Middle frontal gyrus (tissue), 1 donor: ENCODE data around the gene TNFRSF11A.

Experiments used
- DNase-seq: peaks from one replicate; pipeline ENCODE4 v3.0.0-alpha.2; 2015; ENCODE audit warnings: low spot score; ENCODE audit errors: extremely low spot score

The TNFRSF11A gene

DNA sequence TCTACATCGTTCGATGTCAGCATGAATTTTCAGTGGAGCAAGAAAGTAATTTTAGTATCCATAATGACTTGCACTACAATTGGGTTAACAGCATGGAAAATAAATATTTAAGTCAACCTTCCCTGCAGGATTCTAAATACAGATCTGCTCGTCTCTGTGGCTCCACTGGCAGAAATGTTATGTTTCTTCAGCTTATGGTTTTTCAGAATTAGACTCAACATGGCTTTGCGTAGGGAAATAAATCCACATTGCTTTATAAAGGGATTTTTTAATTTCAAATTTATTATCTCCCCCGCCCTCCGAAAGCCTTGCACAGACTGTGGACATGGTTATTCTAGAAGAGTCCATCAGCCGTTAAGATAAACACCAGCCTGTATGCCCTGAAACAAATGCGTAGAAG lies 18.2 kb downstream of the TNFRSF11A start:
- DNase-seq, result no peak

DNA sequence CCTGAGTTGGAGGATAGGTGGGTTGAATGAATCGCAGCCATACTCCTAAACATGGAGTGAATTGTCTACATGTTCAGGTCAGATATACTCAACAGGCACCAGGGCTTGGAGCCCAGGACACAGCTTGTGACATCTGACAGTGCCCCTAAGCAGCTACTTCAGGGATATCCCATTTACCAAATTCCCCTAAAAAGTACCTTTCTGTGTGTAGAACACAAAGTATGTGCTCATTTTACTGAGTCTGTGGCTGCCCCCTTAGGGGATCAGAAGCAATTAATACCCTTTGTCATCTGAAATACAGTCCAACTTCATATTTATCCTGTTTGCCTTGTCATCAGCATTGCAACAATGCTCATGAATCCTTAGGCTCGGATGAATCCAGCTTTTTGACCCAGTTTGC lies 20.8 kb downstream of the TNFRSF11A start:
- DNase-seq, result no peak

DNA sequence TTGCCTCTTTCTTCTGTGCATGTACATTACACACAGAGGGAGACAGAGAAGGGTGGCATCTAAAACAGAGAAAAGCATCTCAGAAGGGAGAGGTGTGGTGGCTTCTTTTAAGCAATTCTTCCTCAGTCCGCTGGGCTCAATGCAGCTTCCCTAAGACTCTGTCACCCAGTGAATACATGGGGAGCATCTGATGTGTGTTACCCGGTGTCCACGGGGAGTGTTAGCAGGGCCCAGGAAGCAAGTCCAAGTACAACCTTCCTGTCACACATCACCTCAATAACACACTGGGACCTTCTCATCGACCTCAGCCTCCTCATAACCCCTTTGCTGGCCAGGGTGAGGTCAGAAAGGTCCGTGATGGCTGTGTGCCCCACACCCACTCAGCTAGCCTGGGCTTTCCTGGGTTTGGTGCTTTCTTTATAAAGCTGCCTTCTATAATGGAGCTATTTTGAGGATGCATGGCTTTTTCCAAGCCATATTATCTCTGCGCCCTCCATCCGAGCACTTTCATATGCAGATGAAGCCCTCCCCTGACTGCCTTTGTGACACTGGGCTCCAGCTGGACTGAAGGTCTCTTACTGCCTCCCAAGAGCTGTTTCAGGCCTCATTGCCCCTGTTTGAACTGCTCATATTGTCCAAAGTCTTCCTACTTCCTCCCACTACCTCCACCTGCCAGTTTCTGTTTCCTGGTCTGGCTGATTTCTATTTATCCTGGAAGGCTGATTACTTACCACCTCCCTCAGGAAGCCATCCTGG lies 21.4 kb downstream of the TNFRSF11A start:
- DNase-seq, result no peak

DNA sequence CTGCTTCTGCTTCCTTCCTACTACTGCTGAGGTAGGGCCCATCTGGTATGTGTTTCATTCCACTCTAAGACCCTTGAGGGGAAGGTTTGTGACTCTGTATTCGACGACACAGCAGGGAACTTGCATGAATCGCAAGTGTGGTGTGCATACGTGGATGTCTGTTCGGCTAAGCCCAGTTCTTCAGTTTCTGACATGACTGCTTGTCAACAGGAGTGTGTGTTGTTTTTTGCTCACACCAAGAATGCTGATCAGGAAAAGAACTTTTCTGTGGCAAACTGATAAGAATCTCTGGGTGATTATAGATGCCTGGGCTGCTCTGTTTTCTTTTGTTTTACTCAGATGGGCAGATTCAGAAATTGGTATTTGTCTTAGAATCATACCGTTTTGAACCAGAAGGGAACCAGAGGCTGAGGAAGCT lies 22.0 kb downstream of the TNFRSF11A start:
- DNase-seq, result no peak

DNA sequence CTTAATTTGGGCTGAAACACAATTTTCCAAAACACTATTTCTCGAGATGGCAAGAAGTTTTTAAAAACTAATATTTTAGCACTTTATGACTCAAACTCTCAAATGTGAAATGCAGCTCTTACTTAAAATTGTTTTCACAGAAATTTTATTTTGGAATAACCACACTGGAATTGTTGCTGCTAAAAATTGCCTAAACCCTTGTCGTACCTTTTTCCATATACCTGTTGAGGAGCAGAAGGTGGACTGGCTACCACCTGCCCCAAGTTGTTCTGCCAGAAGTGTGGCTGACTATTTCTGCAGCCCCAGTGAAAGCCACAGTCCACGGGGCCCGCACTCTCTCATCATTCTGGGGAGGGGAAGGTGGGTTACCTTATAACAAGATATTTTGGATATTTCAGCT lies 23.4 kb downstream of the TNFRSF11A start:
- no peak for DNase-seq

DNA sequence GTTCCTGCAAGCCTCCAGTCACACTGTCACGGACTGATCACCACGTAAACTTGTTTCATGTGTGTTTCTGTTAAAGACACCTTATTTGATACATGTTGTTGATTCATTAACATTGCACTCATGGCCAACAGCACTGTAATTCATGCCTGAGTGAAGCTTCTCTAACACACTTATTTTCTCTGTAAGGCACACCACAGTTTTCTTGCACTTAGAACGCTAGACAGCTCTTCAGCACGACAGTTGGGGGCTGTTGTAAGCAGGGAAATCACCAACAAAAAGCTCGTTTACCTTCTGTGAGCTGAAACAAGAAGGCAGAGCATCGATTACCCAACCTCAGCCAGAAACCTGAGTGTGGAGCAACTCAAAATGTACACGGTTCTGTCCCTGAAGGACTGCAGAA lies 28.1 kb downstream of the TNFRSF11A start:
- DNase-seq, result no peak

DNA sequence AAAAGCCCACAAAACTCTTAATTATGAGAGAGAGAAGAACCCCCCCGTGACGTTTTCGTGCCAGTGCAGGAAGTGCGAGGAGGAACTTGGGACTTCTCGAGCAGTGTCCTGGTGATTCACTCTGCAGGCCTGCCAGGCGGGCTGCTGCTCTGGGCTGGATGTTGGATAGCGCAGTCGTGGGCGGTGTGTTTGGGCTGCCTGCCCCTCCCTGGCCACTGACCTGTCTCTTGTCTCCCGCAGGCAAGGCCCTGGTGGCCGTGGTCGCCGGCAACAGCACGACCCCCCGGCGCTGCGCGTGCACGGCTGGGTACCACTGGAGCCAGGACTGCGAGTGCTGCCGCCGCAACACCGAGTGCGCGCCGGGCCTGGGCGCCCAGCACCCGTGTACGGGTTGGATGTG lies 29.0 kb downstream of the TNFRSF11A start:
- no peak for DNase-seq

DNA sequence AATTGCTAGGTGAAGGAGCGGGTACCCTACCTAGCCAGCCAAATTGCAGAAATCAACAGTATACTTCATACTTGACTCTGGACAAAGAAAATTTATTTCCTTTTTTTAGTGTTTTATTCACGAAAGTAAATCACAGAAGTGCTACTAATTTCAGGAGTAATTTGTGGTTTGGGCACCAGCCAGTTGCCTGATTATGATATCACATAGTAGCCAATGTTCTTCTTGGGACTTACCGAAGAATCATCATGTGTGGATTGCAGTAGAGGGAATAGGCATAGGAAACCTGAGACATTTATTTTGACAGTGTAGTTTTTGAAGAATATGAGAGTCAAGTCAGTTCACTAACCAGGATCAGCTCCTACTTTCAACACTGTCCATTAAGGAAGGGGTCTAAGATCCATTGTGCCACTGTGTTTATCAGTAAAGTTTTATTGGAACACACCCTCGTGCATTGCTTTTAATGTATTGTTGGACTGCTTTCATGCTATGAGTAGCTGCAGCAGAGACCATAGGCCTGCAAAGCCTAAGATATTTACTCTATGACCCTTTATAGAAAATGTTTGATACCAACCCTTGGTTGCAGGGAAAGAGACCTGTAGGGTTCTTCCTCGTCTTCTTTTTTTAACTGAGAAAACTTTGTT lies 32.1 kb downstream of the TNFRSF11A start:
- DNase-seq, result no peak

DNA sequence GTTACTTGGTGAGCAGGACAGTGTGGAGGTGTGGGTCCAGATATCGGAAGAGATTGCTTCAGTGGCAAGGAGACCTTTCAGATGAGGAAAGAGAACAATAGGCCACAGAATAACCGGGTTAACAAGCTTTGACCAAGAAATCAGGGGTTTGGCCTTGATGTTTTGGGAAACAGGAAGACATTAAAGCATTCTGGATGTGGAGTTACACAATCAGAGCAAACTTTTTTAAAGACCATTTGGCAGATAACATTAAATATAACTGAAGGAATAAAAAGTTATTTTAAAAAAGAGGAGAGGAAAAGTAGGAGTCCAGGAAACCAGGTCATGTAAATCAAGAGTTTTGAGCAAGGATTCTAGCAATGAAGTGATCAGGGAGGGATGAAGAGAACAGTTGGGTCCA lies 35.7 kb downstream of the TNFRSF11A start:
- DNase-seq, result no peak

DNA sequence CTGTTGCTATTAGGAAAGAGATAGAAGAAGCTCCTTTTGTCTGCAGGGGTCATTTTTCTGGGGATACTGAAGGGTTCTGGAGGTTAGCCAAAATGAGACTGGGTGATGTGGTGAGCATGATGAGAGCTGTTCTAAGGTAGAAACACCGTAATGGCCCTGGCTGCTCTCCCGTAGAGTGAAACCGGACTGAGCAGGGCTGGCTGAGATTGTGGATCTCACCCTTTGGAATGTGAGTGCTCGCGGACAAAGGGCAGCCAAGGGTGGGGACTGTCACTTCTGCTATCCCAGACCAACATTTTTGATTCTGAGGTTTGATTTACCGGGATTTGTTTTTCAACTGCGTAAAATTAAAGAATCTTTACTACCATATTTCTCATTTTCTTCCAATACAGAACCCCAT lies 36.2 kb downstream of the TNFRSF11A start:
- DNase-seq, result no peak

DNA sequence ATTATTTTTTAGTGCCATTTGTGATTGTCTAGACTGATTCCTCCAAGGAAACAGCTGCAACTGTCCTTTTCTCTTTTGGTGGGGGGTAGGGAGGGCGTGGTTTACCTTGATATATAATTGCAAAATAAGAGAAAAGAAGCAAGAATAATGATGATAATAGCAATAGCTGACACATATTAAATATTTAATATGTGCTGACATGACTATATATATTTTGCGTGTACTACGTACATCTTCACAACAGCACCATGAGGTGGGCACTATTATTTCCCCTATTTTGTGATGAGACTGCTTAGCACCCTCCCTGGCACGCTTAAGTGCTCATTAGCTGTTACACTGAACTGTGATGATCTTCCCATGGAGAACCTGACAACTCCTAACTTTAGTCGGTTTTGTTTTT lies 39.4 kb downstream of the TNFRSF11A start:
- DNase-seq, result no peak

DNA sequence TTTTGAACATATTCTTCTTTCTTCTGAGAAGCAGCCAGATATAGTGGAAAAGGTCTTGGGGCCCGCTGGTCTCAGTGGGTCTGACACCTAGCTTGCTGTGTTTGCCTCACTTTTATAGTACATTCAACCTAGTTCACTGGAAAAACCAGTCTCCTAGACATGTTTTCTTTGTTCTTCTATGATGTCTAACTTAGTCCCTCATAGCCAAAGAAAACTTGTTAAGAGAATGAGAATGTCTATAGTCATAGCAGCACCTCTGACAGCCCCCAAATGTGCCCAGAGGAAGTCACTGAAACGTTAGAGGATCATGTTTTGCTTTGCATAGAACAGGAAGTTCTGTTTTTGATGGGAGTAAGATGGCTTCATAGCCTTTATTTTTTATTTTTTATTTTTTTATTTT lies 40.3 kb downstream of the TNFRSF11A start:
- no peak for DNase-seq

DNA sequence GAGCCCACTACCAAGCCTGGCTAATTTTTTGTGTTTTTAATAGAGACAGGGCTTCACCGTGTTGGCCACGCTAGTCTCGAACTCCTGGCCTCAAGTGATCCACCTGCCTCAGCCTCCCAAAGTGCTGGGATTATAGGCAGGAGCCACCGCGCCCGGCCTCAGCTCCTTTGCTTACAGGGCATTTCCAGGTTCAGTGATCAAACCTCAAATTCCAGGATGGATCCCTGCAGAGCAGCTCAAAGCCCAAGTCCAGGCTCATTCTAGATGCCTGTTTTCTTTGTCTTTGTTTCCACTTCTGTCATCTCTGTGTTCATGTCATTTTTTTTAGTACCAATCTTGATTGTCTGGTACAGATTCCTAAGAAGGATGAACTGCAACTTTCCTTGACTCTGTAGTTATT lies 41.9 kb downstream of the TNFRSF11A start:
- DNase-seq, result no peak

DNA sequence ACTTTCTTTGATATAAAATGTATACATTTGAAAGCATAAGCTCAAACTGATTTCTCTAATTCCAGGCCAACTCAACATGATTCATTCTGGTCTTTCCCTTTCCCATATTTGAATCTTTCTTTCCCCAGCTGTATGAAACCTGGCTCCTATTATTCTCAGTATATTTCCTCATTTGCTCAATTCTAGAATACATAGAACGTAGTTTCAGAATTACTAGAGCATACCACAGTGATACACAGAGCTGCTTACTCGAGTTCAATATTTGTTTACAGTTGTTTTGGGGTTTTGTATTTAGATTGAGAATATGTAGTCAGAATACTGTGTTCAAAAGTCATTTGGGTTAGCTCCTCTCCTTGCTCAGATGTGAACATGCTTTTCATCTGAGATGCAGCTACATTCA lies 43.0 kb downstream of the TNFRSF11A start:
- no peak for DNase-seq

DNA sequence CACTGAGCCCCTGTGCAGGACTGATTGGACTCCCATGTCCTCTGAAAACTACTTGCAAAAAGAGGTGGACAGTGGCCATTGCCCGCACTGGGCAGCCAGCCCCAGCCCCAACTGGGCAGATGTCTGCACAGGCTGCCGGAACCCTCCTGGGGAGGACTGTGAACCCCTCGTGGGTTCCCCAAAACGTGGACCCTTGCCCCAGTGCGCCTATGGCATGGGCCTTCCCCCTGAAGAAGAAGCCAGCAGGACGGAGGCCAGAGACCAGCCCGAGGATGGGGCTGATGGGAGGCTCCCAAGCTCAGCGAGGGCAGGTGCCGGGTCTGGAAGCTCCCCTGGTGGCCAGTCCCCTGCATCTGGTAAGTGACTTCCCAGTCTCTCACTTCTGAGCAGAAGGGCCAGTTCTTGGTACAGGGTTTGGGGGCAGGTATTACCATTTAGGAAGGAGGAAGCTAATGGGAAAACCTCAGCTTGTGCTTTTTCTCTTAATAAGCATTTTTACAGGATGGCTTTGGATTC lies 44.1 kb downstream of the TNFRSF11A start:
- no peak for DNase-seq

DNA sequence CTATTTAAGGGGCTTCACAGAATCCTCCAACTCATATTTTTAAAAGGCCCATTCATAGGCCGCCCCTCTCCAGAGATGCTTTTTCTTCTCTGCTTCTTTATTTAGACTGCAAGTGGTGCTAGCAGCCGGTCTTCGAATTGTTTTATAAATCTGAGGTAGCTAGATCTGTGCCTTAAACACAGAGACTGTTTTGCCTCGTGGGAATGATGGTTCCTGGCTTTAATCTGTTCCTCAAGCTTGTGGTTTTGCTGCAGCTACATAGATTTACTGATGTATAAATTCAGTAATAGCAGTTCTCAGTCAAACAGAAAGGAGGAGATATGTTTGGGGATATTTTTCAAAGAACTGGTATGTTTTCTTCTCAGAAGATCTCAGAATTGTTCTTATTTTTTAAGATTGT lies 45.3 kb downstream of the TNFRSF11A start:
- no peak for DNase-seq

DNA sequence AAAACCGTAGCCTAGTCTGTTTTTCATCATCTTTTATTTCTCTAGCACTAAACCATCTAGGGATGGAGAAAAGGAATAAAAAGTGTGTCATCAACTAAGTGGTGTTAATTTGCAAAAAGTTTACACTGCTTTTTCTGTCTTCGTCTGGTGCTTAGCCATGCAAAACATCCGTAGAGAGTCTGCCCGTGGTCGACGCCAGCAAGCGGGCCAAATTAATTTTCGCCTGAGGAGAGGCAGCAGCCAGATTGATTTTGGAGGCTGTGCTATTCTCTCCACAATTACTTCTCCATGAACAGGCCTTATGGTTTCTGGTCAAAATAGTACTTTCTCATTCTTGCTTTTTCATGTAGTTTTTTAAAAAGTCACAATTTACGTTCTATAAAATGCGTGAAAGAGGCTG lies 46.3 kb downstream of the TNFRSF11A start:
- no peak for DNase-seq

DNA sequence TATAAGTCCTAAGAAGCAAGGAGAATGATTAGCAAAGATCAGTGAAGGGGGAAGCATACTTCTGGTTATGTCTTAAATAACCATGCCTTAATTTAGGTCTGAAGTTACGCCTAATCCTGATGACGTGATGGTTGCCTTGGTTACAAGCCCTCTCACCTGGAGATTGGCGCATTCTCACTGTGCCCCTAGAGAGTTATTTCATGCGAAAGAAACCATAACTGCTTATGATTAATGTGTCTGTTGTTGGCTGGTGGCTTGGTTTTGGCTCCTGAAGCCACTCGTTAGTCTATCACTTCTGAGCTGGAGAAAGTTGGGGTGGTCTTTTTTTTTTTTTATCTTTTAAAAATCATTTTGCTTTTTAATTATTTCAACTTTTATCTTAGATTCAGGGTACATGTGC lies 47.0 kb downstream of the TNFRSF11A start:
- no peak for DNase-seq

DNA sequence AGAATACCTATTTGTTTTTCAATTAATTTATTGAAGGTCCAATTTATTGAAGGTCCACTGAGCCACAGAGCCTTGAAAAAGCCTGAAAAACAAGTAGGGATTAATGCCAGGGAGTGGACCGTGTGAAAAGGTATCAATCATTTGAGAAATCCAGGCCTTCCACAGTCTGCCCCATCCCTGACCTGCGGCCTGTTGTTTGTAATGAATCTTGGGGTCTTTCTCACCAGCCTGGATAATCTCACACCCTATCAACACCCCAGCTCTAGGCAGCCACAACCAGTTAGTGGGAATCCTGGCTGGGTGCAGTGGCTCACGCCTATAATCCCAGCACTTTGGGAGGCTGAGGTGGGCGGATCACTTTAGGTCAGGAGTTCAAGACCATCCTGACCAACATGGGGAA lies 47.8 kb downstream of the TNFRSF11A start:
- no peak for DNase-seq

DNA sequence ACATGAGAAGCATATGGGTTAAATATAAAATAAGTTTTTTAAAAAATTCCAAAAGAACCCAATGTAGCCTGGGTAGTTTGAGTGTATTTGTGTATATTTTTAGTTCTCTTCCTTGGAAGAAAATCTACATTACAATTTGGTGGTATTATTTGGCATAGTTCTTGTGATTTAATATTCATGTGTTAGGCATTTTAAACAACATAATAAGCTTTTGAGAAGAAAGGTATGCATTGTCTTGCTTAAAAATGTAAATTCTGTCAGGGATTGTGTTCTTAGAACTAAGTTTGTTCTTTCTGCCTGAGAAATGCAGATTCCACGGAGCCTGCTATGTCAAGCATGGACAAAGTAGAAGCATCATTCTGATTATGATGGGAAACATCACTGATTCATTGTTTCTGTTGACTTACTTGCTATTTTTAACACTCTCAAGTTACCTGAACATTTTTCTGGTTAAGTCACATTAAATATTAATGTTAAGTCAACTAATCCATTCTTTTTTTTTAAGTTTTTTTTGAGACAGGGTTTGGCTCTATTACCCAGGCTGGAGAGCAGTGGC lies 49.4 kb downstream of the TNFRSF11A start:
- no peak for DNase-seq

DNA sequence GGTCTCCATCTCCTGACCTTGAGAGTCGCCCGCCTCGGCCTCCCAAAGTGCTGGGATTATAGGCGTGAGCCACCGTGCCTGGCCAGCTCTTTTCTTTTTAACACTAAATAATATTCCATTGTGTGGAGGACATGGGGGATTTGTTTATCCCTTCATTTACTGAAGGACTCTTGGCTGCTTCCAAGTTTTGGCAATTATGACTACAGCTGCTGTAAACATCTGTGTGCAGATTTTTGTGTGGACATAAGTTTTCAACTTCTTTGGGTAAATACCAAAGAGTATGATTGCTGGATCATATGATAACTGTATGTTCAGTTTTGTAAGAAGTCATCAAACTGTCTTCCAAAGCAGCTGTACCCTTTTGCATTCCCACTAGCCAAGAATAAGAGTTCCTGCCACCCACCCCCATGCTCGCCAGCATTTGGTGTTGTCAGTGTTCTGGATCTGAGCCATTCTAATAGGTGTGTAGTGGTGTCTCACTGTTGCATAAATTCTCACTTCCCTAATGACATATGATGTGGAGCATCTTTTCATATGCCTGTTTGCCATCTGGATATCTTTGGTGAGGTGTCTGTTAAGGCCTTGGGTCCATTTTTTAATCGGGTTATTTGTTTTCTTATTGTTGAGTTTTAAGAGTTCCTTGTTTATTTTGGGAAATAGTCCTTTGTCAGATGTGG lies 52.2 kb downstream of the TNFRSF11A start:
- DNase-seq, result no peak

DNA sequence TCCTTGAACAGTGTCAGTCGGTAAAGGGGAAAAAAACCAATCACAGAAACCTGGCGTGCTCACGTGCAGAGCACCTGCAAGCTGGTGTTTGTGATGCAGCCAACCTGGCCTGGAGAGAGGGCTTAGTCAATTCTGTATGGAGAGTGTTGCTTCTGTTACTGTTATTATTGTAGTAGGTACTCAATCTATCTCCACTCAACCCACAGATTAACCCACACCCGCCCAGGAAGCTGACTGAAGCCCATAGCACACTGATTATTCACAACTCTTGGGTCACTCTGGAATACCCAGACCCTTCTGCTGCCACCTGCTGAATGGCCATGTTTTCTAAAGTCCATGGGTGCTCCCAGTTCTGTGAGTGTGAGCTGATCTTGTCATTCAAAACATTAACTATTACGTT lies 53.9 kb downstream of the TNFRSF11A start:
- DNase-seq, result no peak
